HG02798 (cell line): ENCODE data around the gene EXD3.

Experiments used
- ATAC-seq: cut with Tn5 transposase; IDR thresholded peaks from one replicate; pipeline ENCODE4 v1.9.1; 2021; ENCODE audit warnings: mild to moderate bottlenecking; ENCODE audit not compliant: unreplicated experiment, poor library complexity

The EXD3 gene

DNA sequence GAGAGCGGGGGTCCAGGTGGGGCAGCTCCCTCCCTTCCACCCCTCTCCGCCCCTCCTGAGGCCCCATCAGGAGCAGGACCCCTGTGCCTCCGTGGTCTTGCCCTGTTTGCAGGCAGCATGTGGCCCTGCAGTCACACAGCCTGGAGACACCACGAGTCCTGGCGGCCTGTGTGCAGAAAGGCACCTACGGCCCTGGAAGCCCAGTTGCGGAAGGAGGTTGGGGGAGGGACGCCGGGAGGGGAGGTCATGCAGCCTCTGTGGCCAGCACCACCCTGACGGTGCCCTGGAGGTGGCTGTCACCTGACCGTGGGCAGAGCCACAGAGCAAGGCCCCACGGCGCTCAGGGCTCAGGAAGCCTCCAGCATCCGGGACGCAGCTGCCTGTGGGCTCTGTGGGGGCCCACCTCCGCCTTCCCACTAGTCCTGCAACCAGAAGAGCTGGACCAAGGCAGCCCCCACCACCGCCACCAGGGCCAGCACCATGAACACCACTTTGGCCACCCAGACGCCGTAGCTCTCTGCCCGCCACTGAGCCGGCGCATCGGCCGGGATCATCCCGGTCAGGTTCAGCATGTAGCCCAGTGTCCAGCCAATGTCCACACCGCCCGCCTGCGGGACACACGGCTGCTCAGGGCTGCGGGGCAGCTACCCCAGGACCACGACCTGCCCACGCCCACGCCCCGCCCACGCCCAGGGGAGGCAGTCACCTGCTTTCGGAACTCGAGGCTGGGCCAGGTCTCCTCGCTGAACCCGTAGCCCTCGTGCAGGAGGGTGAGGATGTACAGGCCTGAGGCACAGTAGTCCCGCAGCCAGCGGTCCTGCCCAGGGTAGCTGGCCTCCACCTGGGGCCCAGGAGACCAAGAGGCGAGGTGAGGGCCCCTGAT is 11.8 kb upstream of the EXD3 start:
- ATAC-seq: no peak

GRCh38 chr9:137433916-137434431 is 11.0 kb upstream of the EXD3 start:
- ATAC-seq: no peak

GRCh38 chr9:137433349-137433915 is 10.5 kb upstream of the EXD3 start:
- no peak for ATAC-seq

DNA sequence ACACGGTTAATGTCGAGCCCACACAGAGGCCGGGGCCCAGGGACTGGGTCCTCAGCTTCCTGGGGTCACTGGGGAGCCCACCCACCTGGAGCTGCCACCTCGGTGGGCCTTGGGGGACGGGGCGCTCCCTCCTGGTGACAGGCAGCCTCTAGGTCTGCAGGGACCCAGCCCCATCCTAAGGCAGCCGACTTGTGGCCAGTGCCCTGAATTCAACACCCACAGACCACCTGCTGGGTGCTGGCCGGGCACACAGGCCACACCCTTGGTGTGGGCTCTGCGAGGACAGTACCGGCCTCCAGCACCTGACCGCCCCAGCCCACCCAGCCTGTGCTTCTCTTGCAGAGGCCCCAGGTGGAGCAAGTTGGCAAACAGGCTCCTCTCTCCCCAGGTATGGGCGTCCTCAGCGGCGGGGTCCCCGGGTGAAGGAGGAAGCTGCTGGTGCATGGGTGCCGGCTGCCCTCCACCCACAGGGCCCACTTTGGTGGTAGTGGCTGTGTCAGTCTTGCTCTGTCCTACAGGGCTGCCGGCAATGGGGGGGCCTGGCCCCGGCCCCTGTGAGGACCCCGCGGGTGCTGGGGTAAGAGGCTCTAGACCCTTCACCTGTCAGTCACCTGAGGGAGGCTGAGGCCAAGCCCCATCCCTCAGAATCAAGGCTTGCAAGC is 9.9 kb upstream of the EXD3 start:
- no peak for ATAC-seq

DNA sequence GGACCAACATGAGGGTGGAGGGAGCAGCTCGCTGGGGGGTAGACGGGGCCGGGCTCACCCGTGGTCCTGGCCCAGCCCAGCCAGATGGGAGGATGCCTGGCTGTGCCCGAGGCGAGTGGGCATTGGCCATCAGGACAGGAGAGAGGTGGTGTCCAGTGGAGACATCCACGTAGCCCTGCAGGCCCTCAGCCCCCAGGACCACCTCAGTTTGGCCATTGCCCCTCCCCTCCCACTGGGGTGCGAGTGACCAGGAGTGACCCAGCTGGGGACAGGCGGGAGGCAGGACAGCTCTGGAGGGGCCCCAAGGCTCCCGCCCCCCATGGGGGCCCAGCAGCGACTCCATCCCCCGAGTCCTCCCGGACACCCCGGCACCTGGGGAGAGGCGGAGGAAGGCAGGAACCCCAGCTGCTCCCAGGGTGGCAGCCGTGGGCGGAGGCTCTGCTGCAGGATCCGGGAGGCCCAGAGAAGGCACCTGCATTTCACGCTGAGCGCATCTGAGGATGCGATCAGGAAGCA is 8.5 kb upstream of the EXD3 start:
- ATAC-seq: no peak

GRCh38 chr9:137430723-137431415 is 7.9 kb upstream of the EXD3 start:
- ATAC-seq: no peak

GRCh38 chr9:137429974-137430722 is 7.2 kb upstream of the EXD3 start:
- peak; percentile 61 for ATAC-seq

- ATAC-seq: no peak
These were observed 6.6 kb upstream of the EXD3 start for GRCh38 chr9:137429546-137429890.

DNA sequence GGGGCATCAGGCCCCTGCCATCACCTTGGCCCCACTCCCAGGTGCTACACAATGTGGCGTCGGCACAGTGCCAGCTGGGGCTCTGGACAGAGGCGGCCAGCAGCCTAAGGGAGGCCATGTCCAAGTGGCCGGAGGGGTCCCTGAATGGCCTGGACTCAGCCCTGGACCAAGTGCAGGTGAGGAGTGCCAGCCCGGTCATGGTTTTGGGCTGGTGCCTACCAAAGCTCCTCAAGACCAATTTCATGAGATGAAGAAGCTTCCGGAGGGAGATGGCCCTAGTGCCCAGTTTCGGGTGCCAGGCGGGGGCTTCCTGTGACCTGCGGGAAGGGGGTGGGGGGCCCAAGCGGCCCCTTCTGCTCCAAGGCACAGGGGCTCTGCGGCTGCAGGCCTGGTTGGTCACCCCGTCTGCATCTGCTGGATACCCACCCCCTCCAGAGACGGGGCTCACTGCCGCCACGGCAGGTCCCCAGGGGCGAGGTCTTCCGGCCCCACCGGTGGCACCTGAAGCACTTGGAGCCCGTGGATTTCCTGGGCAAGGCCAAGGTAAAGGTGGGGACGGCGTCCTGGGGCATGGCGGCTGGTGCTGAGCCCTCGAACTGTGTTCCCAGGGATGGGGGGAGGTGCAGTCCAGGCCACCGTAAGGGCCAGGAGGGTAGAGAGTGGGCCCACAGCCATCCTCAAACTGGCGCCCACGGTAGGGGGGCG is 6.0 kb upstream of the EXD3 start:
- ATAC-seq: no peak

DNA sequence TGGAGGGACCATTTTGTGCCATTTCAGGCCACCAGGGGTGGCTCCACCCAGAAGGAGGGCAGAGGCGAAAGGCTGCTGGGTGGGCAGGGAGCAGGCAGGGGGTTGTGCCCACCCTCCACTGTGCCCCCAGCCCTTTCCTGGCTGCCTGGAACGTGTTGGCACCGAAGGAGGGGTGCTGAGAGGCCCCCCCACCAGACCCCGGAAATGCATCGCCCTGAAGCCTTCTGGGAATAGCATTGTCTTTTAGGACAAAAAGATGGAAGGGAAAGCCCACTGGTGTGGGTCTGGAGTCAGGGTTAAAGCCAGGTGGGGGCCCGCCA is 5.3 kb upstream of the EXD3 start:
- no peak for ATAC-seq

GRCh38 chr9:137427454-137428310 is 4.7 kb upstream of the EXD3 start:
- no peak for ATAC-seq

DNA sequence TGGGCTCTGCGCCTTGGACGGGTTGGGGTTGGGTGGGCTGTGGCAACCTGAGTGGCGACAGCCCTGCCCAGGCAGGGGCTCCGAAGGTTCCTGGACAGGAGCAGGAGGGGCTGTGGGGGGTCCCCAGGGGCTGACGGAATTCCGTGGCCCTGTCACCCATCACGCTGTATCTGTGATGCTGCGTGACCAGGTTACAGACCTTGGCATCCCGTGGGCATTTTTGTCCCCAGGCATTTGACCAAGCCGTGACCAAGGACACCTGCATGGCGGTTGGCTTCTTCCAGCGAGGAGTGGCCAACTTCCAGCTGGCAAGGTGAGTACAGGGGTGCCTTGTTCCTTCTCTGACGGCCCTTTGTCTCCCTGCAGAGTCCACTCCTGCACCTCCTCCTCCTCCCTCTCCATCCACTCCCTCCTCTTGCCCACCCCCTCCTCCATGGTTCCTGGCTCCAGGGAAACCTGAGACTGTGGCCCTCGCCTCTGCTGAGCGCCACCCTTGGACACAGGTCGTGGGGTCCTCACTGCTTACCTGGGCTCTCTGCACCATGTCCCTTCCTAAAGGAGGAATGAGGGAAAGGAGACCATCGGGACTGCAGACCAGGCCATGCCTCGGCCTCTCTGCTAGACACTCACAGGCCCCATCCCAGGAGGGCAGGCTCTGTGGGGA is 3.2 kb upstream of the EXD3 start:
- no peak for ATAC-seq

DNA sequence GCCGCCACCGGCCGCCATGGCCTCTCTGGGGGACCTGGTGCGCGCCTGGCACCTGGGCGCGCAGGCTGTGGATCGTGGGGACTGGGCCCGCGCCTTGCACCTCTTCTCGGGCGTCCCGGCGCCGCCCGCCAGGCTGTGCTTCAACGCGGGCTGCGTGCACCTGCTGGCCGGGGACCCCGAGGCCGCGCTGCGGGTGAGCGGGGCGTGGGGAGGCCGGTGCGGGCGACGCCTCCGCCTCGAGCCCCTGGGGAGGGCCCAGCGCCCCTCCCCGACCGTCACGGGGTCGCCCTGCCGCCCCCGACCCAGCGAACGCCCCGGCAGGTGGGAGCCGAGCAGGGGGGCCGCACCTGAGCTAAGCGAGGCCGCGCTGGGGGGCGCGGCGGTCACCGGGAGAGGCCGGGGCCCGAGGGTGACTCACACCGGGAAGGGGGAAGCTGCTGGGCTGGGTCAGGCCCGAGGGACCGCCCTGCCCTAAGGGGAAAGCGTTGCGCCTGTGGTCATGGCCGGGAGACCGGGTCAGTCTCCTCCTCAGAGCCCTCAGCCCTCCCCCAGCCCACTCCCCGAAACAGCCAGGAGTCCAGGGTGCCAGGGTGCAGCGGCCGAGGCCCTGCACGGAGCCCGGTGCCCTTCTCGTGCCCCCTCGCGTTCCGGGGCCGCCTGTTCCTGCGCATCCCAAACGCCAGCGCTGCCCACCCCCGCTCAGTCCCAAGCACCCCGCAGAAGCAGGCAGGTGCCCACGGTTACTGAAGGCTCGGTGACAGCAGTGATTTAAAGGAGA is 741 bp upstream of the EXD3 start:
- ATAC-seq: no peak

DNA sequence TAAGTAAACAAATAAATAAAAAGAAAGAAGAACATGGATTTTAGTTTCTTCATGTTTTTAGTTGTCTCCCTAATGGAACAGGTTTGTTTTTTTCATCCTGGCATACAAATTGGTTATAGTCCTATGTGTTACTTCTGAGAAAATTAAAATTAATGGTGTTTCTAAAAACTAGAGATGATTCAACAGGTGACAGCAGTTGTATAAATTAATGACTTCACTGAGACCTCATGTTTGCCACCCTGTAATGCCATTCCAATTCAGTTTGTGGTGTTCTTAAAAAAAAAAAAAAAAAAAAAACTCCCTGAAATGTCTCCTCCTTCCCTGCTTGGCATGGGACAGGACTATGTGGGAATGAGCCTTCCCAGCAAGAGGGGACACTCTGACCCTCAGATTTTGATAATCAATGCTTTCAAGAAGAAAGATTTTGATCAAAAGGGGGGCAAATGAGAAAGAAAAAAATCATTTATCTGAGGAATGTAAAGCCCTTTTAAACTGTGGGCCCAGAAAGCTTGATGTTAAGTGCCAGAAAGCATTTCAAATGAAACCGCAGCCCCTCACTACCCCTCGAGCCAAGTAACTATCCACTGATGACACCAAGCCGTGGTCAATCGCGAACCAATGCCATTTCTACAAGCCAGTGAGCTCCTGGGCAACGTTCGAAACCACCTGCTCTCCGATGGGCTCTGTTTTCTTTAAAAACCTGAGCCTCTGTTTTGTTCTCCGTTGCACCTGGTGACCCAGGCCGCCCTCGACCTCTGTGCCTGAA is 941 bp downstream of the EXD3 start:
- ATAC-seq: no peak

- no peak for ATAC-seq
These were observed 5.6 kb downstream of the EXD3 start for GRCh38 chr9:137417161-137418021.
